Daoy (cell line): ENCODE measurements around the gene UBE4B. TPM values are rescaled to one million over a fixed set of nuclear protein-coding genes. Genes with fewer than 3 reads are reported as not detected.
A peak's percentile ranks its signal among the peaks of the same experiment; 100 is the strongest.

ENCODE experiments used
- DNase-seq: peaks from one replicate; pipeline ENCODE4 v3.0.0-alpha.2; 2015; ENCODE audit warnings: low read depth
- total RNA-seq: library from RNA; depleted of rRNA; stranded (reverse); fragments of >200 nt; shearing (Covaris generic); gene quantifications from 2 replicates; pipeline ENCODE4 v1.2.3, GENCODE V29; 2014

UBE4B gene
- total RNA-seq, 1 experiment from 2014 or later = 34.4 TPM

- no peak for DNase-seq
Observed at GRCh38 chr1:10114746-10115145, 82.0 kb downstream of the UBE4B start.

GRCh38 chr1:10117132-10117531, 84.4 kb downstream of the UBE4B start:
- no peak for DNase-seq

GRCh38 chr1:10117865-10118264, 85.1 kb downstream of the UBE4B start:
- DNase-seq = no peak

GRCh38 chr1:10121688-10122087, 88.9 kb downstream of the UBE4B start:
- no peak for DNase-seq

GRCh38 chr1:10122926-10123325, 90.2 kb downstream of the UBE4B start:
- no peak for DNase-seq

GRCh38 chr1:10128101-10128765, 95.5 kb downstream of the UBE4B start:
- DNase-seq = no peak

GRCh38 chr1:10132316-10132715, 99.6 kb downstream of the UBE4B start:
- DNase-seq = no peak

- DNase-seq = no peak
Observed at GRCh38 chr1:10132852-10133251, 100.1 kb downstream of the UBE4B start.

- DNase-seq = no peak
Observed at GRCh38 chr1:10140981-10141380, 108.2 kb downstream of the UBE4B start.

- DNase-seq = no peak
Observed at GRCh38 chr1:10143961-10144485, 111.3 kb downstream of the UBE4B start.

- DNase-seq = no peak
Observed at GRCh38 chr1:10146391-10146790, 113.6 kb downstream of the UBE4B start.

GRCh38 chr1:10149231-10149630, 116.5 kb downstream of the UBE4B start:
- no peak for DNase-seq

- DNase-seq = peak; percentile 45
Observed at GRCh38 chr1:10152709-10153284, 120.0 kb downstream of the UBE4B start.

GRCh38 chr1:10155087-10155712, 122.4 kb downstream of the UBE4B start:
- DNase-seq = no peak

GRCh38 chr1:10160173-10160572, 127.4 kb downstream of the UBE4B start:
- no peak for DNase-seq

- DNase-seq = no peak
Observed at GRCh38 chr1:10160907-10161490, 128.2 kb downstream of the UBE4B start.

- DNase-seq = no peak
Observed at GRCh38 chr1:10161541-10162290, 129.0 kb downstream of the UBE4B start.

GRCh38 chr1:10168912-10169514, 136.3 kb downstream of the UBE4B start:
- no peak for DNase-seq

GRCh38 chr1:10170239-10170574, 137.4 kb downstream of the UBE4B start:
- DNase-seq = peak; percentile 37

- DNase-seq = no peak
Observed at GRCh38 chr1:10171105-10171767, 138.5 kb downstream of the UBE4B start.
